Measurements from ENCODE around the gene LRAT.

LRAT gene

DNA sequence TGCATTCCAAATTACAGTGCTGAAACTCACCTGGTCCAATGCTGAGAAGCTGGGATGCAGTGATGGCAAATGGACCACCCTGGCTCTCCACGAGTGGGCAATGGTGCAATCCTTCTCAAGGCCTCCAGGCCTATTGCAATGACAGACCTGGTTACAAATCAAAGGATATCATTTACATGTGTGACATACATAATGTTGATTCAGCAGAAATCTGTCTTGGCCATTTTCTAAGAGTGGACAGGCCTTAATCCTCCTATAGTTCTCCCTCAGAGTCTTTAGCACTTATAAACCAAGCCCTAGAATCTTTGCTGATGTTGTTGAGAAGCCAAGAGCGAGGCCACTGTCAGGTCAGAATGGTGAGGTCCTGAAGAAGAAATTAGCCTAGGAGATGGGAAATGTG, 17.1 kb downstream of the LRAT start:
- FAIRE-seq (no peak), DNase-seq (ENCODE audit: low spot score) (no peak)

DNA sequence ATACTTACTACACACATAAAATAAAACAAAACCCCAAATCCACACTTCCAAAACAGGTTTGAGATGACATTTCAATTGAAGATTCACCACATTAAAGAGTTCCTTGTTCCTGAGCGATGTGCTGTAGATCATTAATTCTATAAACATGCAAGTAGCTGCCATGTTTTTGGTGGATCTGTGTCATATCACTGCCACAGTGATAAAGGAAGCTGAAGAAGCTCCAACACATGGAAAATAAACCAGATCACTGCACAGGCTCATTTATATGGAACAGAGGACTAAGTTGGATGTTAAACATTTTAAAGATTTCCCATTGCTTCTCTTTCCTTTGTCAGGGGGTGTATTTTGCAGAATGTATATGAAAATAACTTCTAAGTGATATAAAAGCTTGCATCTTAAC, 34.5 kb downstream of the LRAT start:
- DNase-seq (ENCODE audit: low spot score) (no peak), FAIRE-seq (no peak)

DNA sequence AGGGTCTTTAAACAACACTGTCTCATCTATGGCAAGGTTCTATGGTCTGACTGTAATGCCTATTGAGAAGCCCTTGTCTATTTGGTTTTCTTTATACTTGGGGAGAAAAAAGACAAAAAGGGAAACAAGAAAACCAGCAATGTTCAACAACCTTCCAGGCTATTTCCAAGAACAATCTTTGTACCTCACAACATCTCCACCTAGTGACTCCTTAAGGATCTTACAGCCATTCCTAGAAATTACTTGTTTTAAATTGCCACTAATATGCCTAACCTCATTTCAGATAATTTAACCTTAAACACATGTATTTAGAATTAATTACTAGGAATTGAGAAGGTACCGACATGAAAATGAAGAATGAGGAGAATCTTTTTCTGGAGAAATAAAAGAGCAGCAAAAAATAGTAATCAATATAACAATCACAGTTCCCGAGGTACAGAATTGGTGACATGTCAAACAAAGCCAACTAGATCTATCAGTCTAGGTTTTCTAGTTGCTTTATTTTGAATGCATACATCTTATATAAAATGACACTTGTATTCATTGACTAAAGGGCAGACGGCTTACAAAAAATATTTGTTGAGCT, 35.7 kb downstream of the LRAT start:
- DNase-seq (ENCODE audit: low spot score) (peak; percentile 17), FAIRE-seq (no peak)

DNA sequence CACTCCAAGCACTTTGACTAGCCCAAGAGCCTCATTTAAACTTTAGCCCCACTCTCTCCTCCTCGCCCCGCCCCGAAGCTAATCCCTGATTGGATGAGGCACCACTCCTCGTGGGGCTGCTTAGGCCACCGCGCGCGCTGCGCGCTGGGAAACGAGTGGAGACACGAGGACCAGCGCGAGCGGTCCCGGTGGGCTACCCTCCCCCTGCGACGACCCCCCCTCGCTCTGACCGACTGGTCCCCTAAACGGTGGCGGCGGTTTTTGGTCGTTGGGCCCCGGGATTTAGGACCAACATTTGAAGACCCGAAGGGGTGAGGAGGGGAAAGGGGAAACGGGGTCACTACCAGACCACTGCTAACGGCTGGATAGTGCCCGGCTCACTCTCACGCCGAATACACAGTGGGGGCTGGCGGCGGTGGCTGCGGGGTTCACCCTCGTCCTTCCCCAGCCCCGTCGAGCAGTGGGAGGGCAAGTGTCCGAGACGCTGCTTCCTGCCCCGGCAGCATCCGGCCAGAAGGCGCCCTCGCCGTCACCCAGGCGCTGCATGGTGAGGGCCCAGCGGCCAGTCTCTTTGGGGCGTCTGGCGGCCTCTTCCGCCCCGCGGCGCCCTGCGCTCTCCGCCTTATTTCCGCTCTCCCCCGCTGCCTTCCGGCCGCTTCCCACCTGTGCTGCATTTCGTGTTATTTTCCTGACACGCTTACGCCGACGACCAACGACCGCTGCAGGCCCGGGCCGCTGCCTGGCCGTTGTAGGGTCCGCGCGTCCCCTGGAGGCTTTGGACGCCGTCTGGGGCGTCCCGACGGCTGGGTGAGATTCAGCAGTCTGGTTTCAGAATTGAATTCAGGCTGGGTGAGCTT, 37.6 kb downstream of the LRAT start, which contains the start of gene RBM46:
TSS of gene RBM46 (plus strand) at position 147 of the 857 bp plus-strand sequence. CDS start 15,481 bp downstream, outside the sequence.
- no peak for DNase-seq (ENCODE audit: low spot score)
- FAIRE-seq: no peak

DNA sequence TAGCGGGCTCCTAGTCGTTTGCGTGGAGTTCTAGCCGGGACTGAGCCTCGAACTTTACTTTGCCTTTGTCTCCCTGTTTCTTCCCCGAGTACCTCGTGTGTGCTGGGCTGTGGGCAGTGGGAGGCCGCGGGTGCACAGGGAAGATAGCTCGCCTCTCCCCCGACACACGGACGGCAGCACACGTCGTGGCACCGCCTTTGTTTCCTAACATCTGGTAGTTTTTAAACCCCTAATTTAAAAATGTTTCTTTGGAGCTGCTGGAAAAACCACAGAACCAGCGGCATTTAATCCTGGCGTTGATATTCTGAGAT, 38.1 kb downstream of the LRAT start:
- FAIRE-seq (no peak), DNase-seq (ENCODE audit: low spot score) (no peak)

Data from urothelium cell line (cell line).